GM21381 (cell line): ENCODE results near the gene CSNK1G2.

Source experiments
- ATAC-seq: cut with Tn5 transposase; IDR thresholded peaks from one replicate; pipeline ENCODE4 v1.9.1; 2021; ENCODE audit warnings: mild to moderate bottlenecking, moderate library complexity; ENCODE audit not compliant: unreplicated experiment

Gene CSNK1G2

GRCh38 chr19:2014731-2015607 is 74.0 kb downstream of the CSNK1G2 start:
- ATAC-seq = no peak

DNA sequence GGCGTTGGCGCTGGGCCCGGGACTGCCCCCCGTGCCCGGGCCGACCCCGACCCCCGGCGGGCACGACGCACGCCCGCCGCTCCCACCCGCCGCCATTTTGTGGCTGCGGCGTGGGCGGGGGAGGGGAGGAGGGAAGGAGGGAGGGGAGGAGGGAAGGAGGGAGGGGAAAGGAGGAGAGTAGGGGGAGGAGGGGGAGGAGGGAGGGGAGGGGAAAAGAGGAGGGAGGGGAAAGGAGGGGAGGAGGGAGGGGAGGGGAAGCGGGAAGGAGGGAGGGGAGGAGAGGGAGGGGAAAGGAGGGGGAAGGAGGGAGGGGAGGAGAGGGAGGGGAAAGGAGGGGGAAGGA is 74.6 kb downstream of the CSNK1G2 start, which contains the start of gene BTBD2:
Gene BTBD2 (minus strand): TSS at position 107 of the 343 bp plus-strand sequence. CDS start 11 bp downstream, at position 96.
- no peak for ATAC-seq

- ATAC-seq = no peak
Observed at GRCh38 chr19:2016041-2016807, 75.3 kb downstream of the CSNK1G2 start.

DNA sequence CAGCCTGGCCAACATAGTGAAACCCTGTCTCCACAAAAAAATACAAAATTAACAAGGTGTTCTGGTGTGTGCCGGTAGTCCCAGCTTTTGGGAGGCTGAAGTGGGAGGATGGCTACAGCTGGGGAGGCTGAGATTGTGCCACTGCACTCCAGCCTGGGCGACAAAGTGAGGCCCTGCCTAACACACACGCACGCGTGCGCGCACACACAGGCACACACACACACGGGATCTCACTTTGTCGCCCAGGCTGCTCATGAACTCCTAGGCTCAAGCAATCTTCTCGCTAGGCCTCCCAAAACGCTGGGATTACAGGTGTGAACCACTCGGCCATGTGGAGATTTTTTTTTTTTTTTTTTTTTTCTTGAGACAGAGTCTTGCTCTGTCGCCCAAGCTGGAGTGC is 77.8 kb downstream of the CSNK1G2 start:
- no peak for ATAC-seq

- ATAC-seq = no peak
Observed at GRCh38 chr19:2021453-2022140, 80.6 kb downstream of the CSNK1G2 start.

DNA sequence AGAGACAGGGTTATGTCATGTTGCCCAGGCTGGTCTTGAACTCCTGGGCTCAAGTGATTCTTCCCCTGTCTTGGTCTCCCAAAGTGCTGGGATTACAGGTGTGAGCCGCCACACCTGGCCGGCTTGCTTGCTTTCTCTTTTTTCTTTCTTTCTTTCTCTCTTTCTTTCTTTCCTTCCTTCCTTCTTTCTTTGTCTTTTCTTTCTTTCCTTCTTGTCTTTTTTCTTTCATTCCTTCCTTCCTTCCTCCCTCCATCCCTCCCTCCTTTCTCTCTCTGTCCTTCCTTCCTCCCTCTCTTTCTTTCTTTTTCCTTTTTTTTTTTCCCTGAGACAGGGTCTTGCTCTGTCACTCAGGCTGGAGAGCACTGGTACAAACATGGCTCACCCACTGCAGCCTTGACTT is 81.3 kb downstream of the CSNK1G2 start:
- ATAC-seq = no peak

GRCh38 chr19:2026770-2027169 is 85.8 kb downstream of the CSNK1G2 start:
- ATAC-seq = no peak

DNA sequence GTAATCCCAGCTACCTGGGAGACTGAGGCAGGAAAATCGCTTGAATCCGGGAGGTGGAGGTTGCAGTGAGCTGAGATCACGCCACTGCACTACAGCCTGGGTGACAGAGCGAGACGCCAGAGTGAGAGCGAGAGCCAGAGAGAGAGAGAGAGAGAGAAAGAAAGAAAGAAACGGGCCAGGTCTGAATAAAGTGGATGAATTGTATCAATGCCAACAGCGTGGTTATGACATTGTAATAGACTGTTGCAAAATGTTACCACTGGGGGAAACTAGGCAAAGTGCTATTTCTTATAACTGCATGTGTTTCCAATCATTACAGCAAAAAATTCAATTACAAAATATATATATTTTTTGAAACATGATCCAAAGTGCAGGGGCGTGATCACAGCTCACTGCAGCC is 86.4 kb downstream of the CSNK1G2 start:
- no peak for ATAC-seq
